NT2/D1 (cell line): ENCODE data around the gene CFAP58.

Source experiments
- SUZ12 ChIP-seq: IDR thresholded peaks from 2 replicates; pipeline ENCODE4 v1.6.1; 2011; ENCODE audit not compliant: insufficient read length, insufficient read depth; ENCODE audit errors: extremely low read depth
- ZNF274 ChIP-seq: IDR thresholded peaks from 2 replicates; pipeline ENCODE4 v1.6.1; 2011; ENCODE audit warnings: mild to moderate bottlenecking, low read depth, low read length

- TF ChIP-seq SUZ12 = no peak
- no peak for TF ChIP-seq ZNF274
Measured at GRCh38 chr10:104440221-104440620, 86.6 kb downstream of the CFAP58 start.
